HCEC 1CT (cell line): Measurements from ENCODE around the gene RPS17.

Source experiments
- DNase-seq: peaks from one replicate; pipeline ENCODE4 v3.0.0-alpha.2; 2017

RPS17 gene

DNA sequence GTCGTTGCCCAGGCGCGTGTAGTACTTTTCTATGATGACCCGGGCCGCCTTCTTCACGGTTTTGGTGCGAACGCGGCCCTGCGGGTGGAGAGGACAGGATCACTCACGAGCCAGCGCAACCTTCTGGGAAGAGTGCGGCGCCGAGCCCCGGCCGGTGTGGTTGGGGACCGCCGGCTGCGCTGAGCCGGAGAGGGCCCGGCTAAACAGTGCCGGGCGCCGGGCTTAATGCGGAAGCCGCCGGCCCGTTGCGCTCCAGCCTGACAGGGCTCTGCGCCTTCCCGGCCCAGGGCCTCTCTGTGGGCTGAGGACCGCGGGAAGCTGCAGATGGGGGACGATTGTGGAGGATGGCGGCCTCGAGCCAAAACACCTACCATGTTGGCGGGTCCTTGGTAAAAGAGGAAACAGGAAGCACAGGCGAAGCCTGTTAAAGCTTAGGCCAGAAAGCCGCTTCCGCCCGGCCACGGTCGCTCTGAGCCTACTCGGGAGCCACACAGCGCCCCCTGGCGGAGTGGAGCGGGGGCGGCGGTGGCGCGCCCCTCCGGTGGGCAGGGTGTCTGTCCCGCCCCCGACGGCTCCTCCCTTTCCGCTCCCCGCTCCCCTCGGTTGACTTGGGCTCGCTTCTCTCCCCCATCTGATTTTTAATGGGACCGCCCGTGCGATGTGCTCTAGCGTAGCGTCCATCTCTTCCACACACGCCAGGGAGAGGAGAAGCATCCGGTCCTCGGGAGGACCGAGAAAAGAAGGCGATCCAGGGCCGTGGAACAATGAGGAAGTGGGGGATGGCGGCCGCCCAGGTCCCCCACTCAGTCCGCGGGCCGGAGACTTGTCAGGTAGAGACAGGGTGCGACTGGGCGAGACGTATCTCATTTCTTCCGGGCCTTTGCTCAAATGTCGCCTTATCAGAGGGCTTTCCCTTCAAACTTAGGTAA is at the start of gene RPS17:
Gene RPS17 (minus strand): TSS at position 403 of the 929 bp plus-strand sequence. CDS start 29 bp downstream, at position 374.
- peak; percentile 94 for DNase-seq

- DNase-seq = no peak
Measured at GRCh38 chr15:82587805-82588204, 47.5 kb upstream of the RPS17 start.

DNA sequence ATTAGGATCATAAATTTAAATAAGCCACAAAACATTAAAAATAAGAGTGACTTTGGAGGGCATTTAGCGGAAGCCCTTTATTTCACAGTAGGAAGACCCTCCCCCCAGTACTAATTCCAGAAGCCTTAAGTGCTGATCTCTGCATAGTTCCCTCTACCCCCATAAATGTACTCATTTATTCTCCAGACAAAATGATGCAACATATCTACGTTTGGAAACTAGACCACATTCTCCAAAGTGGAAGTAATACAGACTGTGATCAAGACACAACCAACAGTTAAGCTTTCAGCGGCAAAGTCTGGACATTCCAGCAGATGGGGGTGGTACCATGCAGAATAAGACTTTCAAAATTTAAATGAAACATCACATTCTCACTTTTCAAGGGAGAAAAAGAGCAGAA is 44.8 kb upstream of the RPS17 start:
- DNase-seq = no peak

- no peak for DNase-seq
Measured at GRCh38 chr15:82580713-82581112, 40.5 kb upstream of the RPS17 start.

- no peak for DNase-seq
Measured at GRCh38 chr15:82575335-82575734, 35.1 kb upstream of the RPS17 start.

GRCh38 chr15:82572986-82573385 is 32.7 kb upstream of the RPS17 start:
- no peak for DNase-seq

DNA sequence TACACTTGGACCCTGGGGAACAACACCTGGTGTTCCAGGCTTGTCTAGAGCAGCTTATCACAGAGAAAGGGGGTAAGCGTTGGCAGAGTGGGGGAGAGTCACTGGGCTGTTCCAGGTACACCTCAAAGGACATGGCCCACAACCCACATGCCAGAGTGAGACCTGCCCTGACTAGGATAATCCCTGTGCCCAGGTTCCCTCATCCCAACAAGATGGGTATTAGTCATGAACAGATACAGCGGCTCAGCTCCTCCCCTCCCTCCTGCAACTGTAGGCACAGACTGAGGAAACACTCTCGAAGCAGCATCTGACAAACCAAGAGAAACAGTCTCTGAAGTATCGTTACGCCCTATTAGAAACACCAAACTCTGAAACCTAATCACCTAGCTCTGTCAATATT is 32.1 kb upstream of the RPS17 start:
- DNase-seq = peak; percentile 26

DNA sequence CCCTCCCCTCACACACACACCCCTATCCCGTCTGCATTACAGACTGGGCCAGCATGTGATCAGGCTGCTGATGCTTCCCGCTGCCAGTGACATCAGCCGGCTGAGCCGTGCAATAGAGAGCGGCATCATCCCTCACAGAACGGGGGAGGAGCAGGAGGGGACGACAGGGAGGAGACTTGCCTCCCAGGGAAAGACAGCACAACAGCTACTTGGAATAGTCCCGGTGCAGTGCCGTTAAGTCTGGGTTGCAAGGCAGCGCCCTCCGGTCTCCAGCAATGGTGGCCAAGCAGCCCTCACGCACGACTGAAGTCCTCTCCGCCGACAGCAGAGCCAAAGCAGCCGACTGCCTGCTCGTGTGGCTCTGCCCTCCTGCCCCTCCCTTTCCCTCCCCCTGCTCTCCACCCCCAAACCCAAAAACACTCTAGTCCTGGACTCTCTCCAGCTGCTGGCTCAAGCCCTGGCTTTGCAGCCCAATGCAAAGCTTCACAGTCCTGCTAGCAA is 31.5 kb upstream of the RPS17 start:
- DNase-seq = peak; percentile 78

DNA sequence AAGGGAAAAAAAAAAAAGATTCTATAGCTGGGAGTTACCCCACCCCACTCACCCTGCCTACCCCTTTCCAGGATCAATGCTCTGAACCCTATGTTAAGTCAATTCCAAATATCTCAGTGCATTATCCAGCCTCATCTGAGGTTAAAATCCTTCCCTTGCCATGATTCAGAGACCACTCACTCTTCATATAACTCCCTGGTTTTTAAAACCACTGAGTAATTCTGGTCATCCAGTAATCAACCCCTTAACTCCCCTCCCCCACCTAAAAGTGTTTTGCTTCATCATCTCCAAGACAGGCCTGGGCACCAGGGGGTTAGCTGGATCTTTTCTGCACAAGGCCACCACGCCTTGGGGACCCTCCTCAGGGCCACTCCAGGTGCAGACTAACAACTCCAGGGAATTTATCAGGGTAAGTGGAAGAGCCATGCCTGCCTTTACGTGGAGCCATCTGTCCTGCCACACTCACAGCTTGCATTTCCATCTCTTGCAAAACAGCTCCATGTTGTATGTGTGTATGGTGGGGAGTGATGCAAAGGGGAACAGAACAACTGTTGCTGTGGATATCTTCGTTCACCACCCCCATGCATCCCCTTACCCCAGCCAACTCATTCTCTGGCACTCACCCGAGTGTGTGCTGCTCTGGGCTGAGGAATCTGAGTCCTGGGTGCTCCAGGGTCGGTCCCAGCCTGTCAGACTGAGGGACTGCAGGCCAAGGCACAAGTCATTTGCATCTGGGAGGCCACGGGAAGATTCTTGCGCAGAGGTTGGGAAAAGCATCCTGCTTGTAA is 30.7 kb upstream of the RPS17 start:
- DNase-seq = peak; percentile 71

DNA sequence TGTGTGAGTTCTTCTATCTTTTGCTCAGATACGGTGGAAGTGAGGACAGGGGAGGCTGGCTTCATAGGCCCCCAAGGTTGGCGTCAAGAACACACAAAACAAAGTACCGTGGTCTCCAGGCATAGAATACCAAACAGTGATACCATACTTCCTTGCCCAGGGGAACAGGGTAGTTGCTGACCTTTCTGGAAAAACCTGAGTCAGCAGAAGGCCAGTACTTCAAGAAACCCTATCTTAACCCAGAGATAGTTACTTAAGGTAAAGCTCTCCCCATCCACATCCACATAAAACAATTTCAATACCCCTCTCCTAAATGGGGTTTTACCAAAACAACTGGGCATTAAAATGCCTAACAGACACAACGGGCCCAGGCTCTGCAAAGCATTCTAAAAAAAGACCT is 29.6 kb upstream of the RPS17 start:
- DNase-seq = no peak

DNA sequence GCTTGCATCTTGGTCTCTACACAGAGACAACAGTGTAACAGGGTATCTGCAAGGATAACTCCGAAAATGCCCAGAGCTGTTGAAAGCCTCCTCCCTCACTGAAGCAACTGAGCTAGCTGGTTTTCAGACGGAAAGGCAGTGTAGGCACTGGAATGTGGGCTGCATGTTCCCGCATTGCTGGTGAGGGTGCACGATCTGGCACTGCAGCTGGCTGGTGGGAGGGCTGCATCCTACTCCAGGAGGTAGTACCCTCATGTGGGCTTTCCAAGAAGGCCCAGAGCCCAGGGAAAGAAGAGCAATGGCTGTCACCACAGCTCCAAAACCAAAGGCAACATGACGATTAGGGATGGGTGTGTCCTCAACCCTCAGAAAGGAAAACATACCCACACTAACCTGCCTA is 28.7 kb upstream of the RPS17 start:
- DNase-seq = no peak

DNA sequence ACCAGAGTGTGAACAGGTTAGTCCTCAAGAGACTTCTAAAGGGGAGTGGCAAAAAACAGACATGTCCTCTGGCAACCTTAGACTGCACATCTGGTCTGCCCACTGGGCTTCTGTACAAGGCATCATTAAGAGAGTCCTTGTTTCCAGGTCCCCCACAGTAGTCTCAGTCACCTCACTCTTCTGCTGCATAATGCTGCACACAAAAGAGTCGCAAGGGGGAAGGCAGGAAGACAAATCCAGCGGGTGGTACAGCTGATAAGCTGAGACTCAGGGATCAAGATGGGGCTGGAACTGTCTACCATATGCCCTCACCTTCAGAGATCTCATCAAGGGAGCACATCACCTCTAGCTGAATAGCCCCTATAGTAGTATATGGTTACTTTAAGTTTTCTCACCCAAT is 27.4 kb upstream of the RPS17 start:
- no peak for DNase-seq

DNA sequence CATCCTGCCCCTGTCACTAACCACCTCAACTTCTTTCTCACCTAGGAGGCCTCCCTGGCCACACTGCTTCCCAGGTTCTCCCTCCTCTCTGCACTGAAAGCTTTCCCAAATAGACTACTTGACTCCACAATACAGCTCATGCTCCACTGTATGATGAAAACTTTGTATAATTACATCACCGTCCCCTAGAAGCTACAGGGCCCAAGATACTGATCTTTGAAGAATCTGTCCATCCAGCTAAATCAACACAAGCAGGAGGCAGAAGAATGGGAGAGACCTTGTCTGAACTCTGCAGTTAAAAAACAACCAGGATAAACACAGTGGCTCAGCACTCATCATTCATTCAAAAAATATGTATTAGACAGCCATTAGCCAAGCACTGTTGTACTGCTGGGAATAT is 26.4 kb upstream of the RPS17 start:
- peak; percentile 68 for DNase-seq

- no peak for DNase-seq
Measured at GRCh38 chr15:82558502-82558901, 18.2 kb upstream of the RPS17 start.

- no peak for DNase-seq
Measured at GRCh38 chr15:82556315-82557035, 16.2 kb upstream of the RPS17 start.

DNA sequence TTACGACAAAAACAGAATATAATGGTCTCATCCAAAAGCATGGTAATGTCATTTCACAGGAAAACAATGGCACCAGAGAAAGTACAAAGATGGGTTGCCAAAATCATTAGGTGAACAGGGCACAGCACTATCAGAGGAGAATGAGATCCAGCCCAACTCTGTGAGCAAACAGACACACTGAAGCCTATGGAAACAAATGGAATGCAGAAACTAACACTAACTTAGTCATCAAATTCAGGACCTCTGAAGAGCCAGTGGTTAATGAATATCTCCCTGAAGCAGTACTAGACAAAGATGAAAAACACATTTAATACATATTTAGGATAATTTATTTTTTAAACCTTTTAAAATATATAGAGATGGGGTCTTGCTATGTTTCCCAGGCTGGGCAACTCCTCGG is 14.6 kb upstream of the RPS17 start:
- no peak for DNase-seq

GRCh38 chr15:82554351-82554750 is 14.1 kb upstream of the RPS17 start:
- DNase-seq = no peak

DNA sequence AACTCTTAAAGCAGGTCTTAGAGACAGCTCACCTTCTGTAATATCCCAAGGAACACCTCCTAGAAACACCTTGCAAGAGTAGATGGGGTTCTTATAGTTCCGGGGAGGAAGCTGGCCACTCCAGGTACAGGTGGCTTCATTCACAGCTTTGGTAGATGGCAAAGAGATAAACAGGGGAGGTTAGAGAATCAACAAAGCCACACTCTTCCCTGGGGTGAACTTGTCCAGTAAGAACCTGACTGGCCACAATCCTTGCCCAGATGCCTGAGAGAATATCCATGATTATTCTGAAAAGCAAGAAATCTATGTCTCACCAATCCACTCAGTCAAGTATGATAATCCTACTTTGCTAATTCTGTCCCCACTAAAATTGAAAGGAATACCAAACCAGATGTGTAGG is 13.6 kb upstream of the RPS17 start:
- no peak for DNase-seq

DNA sequence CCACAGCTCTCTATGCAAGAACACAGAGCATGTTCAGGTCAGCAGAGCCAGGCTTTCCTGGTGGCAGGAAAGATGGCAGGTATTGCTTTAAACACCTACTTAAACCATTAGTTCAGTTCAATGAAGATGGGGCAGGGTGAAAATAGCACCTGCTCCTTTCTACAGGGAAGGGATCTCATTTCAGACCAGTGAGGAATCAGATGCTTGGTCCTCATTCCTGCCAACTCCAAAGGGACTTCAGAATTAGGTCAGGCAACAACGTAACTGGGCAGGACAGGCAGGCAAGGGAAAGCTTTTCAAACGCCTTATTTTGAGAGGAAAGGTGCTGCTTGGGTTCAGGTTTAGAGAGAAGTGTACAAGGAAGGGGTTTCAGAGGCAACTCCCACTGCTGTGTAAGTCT is 12.6 kb upstream of the RPS17 start:
- no peak for DNase-seq

DNA sequence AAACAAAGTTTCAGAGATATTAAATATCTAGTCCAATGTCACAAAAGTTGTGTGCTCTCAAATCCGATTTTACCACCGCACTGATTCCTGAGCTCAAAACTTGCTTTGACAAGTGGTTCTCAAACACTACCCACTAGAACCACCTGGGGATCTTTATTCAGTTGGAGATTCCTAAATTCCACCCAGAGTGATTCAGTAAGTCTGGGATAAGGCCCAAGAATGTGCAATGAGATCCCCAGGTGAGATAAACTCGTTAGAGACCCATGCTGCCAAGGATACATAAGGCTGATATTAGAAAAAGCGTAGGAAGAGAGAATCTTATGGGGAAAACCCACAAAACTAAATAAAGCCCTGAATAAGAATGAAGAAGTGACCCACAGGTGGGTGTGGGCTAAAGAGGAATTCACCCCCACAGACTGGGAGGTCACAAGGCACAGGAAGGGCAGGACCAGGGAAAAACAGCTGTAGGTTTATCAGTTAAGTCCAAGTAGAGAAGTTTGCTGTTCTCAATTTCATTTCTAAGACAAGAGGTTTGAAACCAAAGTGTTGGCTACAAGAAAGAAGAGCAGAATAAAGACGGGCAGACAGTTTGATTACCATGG is 11.5 kb upstream of the RPS17 start:
- no peak for DNase-seq

DNA sequence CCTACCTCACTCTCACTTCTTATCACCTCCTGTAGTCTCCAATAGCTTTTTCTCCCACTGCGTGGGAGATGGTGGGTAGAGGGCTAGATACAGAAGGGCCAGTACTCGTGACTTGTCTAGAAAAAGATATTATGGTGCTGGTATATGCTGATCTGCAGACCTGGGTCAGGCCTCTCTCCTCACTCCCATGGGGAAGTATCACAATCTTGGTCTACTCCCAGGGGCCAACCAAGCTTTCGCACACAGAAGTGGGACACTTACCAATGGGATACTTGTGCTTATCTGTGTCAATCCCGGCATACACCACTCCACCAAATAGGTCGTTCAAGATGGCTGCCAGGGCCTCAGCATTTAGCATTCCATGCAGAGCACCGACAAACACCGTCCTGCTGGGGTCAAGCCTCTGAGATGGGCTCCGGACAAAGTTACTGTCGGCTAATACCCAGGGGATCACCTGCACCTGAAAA is 9.0 kb upstream of the RPS17 start:
- DNase-seq = no peak

DNA sequence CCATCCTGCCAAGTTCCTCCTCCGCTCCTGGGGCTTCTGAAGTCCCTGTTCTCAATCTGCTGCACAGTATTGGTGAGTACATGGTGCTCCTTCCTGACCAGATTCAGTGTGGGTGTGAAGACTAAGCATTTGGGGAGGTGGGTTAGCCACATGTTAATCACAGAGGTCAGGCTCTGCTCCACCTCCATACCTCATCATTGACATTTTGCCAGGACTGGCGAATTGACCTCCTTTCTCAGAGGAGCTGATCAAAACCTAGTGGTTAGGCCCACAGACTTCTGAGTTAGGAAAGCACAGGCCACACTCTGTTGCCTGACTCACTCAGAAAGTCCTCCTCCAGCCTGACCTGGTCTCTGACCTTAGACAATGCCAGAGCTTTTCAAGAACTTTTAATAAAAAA is 8.4 kb upstream of the RPS17 start:
- no peak for DNase-seq

DNA sequence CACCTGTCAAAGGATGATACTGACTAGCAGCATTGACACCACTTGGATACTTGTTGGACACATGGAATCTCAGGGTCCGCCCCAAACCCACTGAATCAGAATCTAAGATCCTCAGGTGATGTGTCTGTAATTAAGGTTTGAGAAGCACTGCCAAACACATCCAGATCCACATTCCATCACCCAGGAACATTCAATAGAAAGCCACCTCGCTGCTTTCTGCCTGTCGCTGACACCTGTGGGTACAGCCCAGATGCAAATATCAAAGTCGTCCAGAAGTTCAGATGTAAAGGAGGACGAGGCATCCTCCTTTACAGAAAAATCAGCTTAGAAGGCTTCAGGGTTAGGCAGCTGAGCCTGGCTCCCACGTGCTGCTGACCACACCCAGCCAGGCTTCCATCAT is 5.2 kb upstream of the RPS17 start:
- no peak for DNase-seq
